Subcutaneous preadipocyte (primary cell): ENCODE measurements around the gene NUTM2B. TPM values are rescaled to one million over a fixed set of nuclear protein-coding genes. Genes with fewer than 3 reads are reported as not detected.

Source experiments
- total RNA-seq: library from RNA; depleted of rRNA; stranded (reverse); fragments of >200 nt; gene quantifications from 2 replicates; pipeline ENCODE4 v1.2.3, GENCODE V29; 2012

NUTM2B gene, protein sequence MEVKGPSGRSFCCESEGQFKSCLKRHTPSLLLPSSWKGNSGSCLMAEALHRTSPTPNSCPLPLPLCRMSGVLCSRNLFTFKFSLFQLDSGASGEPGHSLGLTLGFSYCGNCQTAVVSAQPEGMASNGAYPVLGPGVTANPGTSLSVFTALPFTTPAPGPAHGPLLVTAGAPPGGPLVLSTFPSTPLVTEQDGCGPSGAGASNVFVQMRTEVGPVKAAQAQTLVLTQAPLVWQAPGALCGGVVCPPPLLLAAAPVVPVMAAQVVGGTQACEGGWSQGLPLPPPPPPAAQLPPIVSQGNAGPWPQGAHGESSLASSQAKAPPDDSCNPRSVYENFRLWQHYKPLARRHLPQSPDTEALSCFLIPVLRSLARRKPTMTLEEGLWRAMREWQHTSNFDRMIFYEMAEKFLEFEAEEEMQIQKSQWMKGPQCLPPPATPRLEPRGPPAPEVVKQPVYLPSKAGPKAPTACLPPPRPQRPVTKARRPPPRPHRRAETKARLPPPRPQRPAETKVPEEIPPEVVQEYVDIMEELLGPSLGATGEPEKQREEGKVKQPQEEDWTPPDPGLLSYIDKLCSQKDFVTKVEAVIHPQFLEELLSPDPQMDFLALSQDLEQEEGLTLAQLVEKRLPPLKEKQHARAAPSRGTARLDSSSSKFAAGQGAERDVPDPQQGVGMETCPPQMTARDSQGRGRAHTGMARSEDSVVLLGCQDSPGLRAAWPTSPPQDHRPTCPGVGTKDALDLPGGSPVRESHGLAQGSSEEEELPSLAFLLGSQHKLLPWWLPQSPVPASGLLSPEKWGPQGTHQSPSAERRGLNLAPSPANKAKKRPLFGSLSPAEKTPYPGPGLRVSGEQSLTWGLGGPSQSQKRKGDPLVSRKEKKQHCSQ
- 0.20 and 0.73 TPM in 2 replicates for total RNA-seq

GRCh38 chr10:79702927-79703326, at the start of gene NUTM2B:
TSS of gene NUTM2B (plus strand) at chr10:79703227. CDS start at chr10:79703610, 383 bp downstream.

Other genes starting within 250 kb of the NUTM2B start
- 0.98 and 2.2 TPM in 2 replicates for gene EIF5AL1, start 190.7 kb upstream of the NUTM2B start, total RNA-seq
- not detected in 2 replicates for gene SFTPA2, start 142.8 kb upstream of the NUTM2B start, total RNA-seq
- gene SFTPA1, start 92.3 kb upstream of the NUTM2B start, total RNA-seq = not detected in 2 replicates
- gene NUTM2E, start 123.5 kb downstream of the NUTM2B start, total RNA-seq = under 0.01 TPM in 1 of 2 replicates, not detected in the other
- not detected in 2 replicates for gene SFTPD, start 245.9 kb downstream of the NUTM2B start, total RNA-seq